ENCODE results near the gene FADS6.

DNA sequence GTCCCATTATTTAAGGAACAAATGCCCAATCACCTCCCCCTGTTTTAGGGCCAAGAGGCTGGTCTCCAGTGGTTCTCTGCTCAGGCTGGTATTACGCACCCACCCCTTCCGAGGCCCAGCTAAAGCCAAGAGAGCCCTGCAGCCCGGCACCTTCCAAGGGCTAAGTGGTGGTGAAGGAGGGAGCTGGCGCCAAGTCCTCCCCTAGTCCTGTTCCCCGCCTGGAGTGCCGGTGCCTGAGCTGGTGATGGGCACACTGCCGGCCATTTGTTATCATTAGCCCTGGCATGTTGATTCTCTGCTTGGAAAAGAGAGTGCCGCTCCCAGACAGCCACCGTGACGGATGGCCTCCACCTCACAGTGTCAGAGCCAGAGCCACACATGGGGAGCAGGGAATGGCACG, 65.6 kb downstream of the FADS6 start:
- TF ChIP-seq, protein P1, sequence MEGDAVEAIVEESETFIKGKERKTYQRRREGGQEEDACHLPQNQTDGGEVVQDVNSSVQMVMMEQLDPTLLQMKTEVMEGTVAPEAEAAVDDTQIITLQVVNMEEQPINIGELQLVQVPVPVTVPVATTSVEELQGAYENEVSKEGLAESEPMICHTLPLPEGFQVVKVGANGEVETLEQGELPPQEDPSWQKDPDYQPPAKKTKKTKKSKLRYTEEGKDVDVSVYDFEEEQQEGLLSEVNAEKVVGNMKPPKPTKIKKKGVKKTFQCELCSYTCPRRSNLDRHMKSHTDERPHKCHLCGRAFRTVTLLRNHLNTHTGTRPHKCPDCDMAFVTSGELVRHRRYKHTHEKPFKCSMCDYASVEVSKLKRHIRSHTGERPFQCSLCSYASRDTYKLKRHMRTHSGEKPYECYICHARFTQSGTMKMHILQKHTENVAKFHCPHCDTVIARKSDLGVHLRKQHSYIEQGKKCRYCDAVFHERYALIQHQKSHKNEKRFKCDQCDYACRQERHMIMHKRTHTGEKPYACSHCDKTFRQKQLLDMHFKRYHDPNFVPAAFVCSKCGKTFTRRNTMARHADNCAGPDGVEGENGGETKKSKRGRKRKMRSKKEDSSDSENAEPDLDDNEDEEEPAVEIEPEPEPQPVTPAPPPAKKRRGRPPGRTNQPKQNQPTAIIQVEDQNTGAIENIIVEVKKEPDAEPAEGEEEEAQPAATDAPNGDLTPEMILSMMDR (IDR thresholded peaks at IDR 0.05), result no peak
- TF ChIP-seq POLR2AphosphoS5 (IDR thresholded peaks at IDR 0.05), result no peak
- no peak for TF ChIP-seq POLR2A (IDR thresholded peaks at IDR 0.05)
- TF ChIP-seq EP300 (IDR thresholded peaks at IDR 0.05), result no peak
